ENCODE data around the gene FAM177B.

FAM177B gene

DNA sequence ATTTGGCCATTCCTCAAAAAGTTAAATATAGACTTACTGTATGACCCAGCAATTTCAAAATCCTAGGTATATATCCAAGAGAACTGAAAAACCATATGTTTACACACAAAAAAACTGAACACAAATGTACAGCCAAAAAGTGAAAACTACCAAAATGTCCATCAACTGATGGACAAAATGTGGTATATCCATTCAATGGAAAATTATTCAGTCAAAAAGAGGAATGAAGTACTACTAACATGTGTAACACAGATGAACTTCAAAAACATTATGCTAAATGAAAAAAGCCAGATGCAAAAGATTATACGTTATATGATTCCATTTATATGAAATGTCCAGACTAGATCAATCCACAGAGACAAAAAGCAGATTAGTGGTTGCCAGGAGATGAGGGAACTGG is 32.7 kb upstream of the FAM177B start:
- no peak for DNase-seq (ENCODE audit: low read depth)
- TF ChIP-seq, protein P1, sequence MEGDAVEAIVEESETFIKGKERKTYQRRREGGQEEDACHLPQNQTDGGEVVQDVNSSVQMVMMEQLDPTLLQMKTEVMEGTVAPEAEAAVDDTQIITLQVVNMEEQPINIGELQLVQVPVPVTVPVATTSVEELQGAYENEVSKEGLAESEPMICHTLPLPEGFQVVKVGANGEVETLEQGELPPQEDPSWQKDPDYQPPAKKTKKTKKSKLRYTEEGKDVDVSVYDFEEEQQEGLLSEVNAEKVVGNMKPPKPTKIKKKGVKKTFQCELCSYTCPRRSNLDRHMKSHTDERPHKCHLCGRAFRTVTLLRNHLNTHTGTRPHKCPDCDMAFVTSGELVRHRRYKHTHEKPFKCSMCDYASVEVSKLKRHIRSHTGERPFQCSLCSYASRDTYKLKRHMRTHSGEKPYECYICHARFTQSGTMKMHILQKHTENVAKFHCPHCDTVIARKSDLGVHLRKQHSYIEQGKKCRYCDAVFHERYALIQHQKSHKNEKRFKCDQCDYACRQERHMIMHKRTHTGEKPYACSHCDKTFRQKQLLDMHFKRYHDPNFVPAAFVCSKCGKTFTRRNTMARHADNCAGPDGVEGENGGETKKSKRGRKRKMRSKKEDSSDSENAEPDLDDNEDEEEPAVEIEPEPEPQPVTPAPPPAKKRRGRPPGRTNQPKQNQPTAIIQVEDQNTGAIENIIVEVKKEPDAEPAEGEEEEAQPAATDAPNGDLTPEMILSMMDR (IDR thresholded peaks at IDR 0.05; ENCODE audit: insufficient read depth, low read depth, low read length, missing control alignments): no peak
- H3K4me3 ChIP-seq (ENCODE audit: low read depth, low read length): no peak overlapping the region

DNA sequence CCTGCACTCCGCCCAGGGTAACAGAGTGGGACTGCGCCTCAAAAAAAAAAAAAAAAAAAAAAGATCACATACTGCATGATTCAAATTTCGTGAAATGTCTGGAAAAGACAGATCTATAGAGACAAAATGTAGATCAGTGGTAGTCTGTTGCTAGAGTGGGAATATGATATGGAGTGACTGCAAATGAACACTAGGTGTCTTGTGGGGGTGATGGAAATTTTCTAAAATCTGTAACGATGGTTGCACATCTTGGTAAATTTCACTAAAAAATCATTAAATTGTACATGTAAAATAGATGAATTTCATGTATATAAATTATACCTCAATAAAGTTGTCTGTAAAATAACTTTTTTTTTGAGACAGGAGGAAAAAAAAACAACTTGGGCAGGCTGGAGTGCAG is 30.2 kb upstream of the FAM177B start:
- DNase-seq (ENCODE audit: low read depth): no peak
- no peak overlapping the region for H3K4me3 ChIP-seq (ENCODE audit: low read depth, low read length)
- TF ChIP-seq, protein P1 (IDR thresholded peaks at IDR 0.05; ENCODE audit: insufficient read depth, low read depth, low read length, missing control alignments): no peak

DNA sequence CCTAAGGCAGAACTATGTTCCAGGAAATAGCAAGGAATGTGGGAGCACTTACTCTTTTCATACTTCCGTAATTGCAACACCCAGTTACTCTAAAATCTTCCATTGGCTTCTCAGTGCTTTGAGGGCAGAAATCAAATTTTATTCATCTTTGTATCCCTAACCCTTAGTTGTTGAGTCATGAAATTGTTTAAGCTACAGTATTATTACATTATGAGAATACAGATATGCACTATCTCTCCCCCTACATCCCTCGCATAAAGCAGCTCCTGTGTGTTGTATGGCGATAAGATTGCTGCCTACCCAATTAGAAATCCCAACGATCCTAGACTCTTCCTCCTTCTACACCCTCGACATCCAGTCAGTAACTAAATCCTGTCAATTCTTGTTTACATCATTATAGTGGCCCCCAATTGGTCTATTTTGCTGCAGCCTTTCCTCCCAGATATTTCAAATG is 27.3 kb upstream of the FAM177B start:
- no peak overlapping the region for H3K4me3 ChIP-seq (ENCODE audit: low read depth, low read length)
- TF ChIP-seq, protein P1 (IDR thresholded peaks at IDR 0.05; ENCODE audit: insufficient read depth, low read depth, low read length, missing control alignments): no peak
- DNase-seq (ENCODE audit: low read depth): no peak

DNA sequence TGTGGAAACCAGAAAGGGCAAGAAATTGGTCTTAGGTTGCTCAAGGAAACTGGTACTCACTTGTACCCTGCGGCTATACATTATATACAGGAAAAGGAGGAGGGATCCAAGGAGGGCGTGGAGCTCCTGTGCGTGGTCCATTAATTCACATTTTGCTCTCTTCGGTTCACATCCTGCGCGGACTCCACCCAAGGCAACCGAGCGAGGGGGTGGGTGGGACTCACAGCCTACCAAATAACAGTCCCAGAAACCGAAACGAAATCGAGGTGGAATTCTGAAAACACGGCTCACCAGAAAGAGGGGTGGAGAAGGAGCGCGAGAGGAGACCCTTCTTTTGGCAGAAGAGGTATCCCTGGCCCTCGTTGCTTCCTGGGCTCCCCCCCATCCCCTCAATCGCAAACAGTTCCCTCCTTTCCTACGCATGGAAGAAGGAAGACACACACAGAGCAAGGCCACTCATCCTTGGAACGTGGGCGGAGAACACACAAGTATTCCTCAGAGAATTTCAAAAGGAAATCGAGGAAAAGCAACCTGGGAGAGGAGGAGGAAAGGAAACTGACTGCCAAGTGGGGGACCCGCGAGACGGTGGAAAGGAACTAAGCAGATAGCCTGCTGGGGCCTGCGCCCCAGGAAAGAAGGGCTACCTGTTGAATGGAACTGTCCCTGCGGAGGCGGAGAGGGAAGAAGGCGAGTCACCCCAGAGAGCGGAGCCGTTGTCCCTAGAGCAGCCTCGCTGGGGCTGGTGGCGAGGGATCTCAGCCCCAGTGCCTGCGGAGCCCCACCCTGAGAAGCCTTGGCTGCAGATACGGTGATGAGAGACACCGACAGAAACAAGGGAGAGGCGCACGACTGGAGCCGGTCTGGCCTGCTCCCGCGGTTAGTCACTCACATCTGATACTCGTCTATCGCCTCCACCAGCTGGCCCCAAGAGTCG is 25.4 kb upstream of the FAM177B start:
- TF ChIP-seq, protein P1 (IDR thresholded peaks at IDR 0.05; ENCODE audit: insufficient read depth, low read depth, low read length, missing control alignments): no peak
- H3K4me3 ChIP-seq (ENCODE audit: low read depth, low read length): peak overlapping the region; percentile 100
- DNase-seq (ENCODE audit: low read depth): peak; percentile 69

DNA sequence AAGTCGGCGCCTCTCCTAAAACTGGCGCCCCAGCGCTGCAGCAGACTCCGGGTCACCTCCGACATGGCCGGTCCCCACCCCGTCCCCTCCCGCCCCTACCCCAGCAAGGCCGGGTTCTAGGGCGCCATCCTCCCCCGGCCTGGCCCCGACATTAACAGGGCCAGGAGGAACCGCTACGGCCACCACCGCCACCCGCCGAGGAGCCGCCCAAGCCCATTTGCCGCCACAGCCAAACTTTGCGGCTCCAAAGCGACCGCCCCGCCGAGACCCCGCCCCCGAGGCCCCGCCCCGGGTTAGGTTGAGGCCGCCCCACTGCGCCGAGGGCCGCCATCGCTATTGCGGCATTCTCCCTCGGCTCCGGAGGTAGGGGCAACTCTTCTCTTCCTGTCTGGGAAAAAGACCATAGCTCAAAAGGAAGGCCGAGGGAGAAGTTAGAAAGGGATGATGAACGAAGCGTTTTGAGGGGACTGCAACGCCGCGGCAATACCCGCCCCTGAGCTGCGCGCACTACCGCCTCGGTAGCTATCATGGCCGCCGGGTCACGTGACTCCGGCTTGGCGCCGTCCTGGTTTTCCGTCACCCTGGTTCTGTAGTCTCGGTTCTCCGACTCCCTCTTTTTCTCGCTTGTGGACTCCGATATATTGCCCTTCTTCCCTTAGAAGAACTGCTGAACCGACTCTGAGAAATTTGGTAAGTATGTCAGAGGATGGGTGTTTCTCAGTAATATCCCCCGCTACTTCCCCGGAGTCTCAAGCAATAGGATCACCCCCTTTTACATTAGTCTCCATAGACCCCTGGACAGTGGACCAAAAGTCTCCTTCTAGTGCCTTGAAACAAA is 24.5 kb upstream of the FAM177B start, which contains the start of the genes AIDA and BROX:
Gene AIDA, minus strand, starts transcription at position 239 of the 838 bp plus-strand sequence. Its CDS starts 174 bp downstream, at position 65.
Gene BROX, plus strand, starts transcription at position 312 of the 838 bp plus-strand sequence. CDS start 3,136 bp downstream, outside the sequence.
- peak within 1 kb of the TSS; percentile 100 for H3K4me3 ChIP-seq (ENCODE audit: low read depth, low read length)
- TF ChIP-seq, protein P1 (IDR thresholded peaks at IDR 0.05; ENCODE audit: insufficient read depth, low read depth, low read length, missing control alignments): no peak
- DNase-seq (ENCODE audit: low read depth): peak; percentile 92

DNA sequence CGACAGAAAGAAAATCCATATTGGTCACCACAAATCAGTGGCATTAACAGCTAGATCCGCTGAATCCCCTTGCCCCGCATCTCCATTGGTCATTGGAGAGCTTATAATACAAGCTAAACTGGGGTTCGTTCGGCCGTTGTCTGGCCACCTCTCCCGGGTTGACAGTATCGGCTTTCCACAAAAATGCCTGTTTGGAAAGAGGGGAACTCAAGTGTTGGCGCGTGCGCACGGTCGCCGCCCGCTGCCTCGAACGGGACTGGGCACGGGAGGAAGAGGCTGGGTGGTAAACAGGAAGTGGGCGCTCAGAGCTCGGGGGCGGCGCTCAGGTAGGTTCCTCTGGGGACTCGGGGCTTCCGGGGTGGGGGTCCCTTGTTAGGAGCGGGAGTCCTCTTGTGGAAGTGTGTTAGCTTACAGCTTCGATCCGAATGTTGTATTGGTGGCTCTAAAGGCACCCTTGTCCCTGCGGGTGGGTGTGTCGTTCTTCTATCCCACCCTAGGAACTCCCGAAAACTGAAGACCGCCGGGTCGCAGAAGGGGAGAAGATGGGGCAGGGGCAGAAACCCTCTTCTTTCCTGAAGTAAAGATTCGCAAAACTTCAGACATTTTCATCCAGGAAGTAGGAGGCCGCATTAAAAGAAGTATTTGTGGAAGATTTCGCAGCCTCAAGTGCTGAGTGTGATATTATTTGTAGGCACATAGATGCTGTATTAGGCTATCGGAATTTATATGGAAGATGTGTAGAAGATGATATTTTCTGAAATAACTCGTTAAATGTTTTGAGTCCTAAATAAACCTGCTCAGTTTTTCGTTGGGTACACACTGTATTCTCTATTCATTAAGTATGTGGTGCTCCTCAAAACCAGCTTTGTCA is 23.7 kb upstream of the FAM177B start:
- H3K4me3 ChIP-seq (ENCODE audit: low read depth, low read length): peak overlapping the region; percentile 100
- peak; percentile 97 for DNase-seq (ENCODE audit: low read depth)
- TF ChIP-seq, protein P1 (IDR thresholded peaks at IDR 0.05; ENCODE audit: insufficient read depth, low read depth, low read length, missing control alignments): peak; percentile 1

Data from GM12865 (cell line).